Chondrocyte (in vitro differentiated cells): ENCODE results near the gene SPTSSA. TPM values are rescaled to one million over a fixed set of nuclear protein-coding genes. Genes with fewer than 3 reads are reported as not detected.

Experiments
- DNase-seq: peaks from one replicate; pipeline ENCODE4 v3.0.0; 2021; ENCODE audit warnings: mixed read lengths, low spot score
- H3K27ac Mint-ChIP-seq: one replicate; pipeline ENCODE4 v1.8.0; 2021; ENCODE audit warnings: mild to moderate bottlenecking, moderate library complexity, mixed read lengths; ENCODE audit not compliant: unreplicated experiment
- H3K27me3 Mint-ChIP-seq: 2 replicates; pipeline ENCODE4 v1.8.0; 2021; ENCODE audit warnings: low read depth, mixed read lengths
- H3K36me3 Mint-ChIP-seq: 2 replicates; pipeline ENCODE4 v1.8.0; 2021; ENCODE audit warnings: low read depth, mixed read lengths
- H3K4me1 Mint-ChIP-seq: 2 replicates; pipeline ENCODE4 v1.8.0; 2021; ENCODE audit warnings: low read depth, mild to moderate bottlenecking, mixed read lengths
- H3K4me3 Mint-ChIP-seq: one replicate; pipeline ENCODE4 v1.8.0; 2021; ENCODE audit warnings: mild to moderate bottlenecking, moderate library complexity, mixed read lengths; ENCODE audit not compliant: unreplicated experiment
- H3K9me3 Mint-ChIP-seq: 2 replicates; pipeline ENCODE4 v1.8.0; 2021; ENCODE audit warnings: low read depth, mixed read lengths
- CTCF ChIP-seq: fragments of 200-600 bp; sonication (generic); IDR thresholded peaks from 2 replicates; pipeline ENCODE4 v1.5.0; 2021; ENCODE audit warnings: antibody characterized with exemption, mild to moderate bottlenecking, moderate library complexity
- total RNA-seq: library from RNA; stranded (reverse); gene quantifications from 3 replicates; pipeline ENCODE4 v1.2.1, GENCODE V29; 2021

SPTSSA gene
- total RNA-seq, 1 donor from 2014 or later = 19.1 TPM

DNA sequence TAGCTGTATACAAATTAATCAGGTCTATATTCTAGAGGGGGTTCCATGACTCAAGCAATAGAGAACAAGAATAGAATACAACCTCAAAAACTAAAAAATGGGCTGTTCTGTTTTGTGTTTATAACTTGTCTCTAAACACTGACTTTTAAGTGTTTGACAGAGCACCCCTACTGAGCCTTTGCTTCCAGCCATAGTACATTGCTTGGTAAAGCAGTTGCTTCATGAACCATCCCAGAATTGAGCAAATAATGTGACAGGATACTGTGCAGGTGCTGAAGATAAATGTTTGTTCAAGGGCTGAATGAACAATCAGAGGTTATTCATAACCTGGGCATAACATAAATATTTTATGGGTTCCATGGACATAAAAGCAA is 11.5 kb downstream of the SPTSSA start:
- Mint-ChIP-seq H3K27ac (no peak overlapping the region), H3K36me3 (peaks cover 2% of the 10 kb centered on the region), H3K27me3 (no peaks in the 10 kb centered on the region), H3K9me3 (no peaks in the 10 kb centered on the region), H3K4me1 (peaks cover 10% of the 10 kb centered on the region), H3K4me3 (no peak overlapping the region)
- no peak for DNase-seq
- TF ChIP-seq CTCF = no peak

DNA sequence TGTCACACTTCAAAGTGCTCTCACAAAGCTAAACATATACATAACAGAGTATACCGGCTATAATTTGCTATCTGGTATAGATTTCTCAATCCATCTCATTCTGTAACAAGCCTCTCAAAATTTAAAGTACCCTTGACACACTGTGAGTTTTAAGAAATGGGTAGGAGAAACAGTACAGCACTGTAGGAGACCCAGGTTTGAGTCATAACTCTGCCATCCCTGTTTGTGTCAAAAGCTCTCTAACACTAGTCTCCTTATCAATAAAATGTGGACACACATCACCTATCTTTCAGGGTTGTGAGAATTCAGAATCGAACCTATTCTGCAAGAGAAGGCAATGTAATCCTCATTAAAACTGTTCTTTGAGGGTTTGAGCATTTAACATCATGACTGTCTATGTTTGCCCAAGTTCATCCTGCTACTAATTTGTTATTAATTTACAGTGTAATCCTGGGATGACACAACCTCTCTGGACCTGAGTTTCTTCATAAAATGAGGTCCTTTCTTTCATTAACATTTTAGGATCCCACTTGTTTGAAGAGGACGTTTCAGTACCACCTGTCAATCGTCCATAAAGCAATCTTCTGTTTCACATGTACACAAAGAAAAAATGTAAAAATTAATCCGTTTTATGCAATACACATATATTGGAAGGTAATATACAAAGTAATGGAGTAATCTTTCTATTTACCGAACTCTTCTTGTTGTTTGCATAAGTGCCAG is 12.1 kb downstream of the SPTSSA start:
- H3K27ac Mint-ChIP-seq = no peak overlapping the region
- H3K9me3 Mint-ChIP-seq = no peaks in the 10 kb centered on the region
- no peaks in the 10 kb centered on the region for H3K27me3 Mint-ChIP-seq
- peaks cover 2% of the 10 kb centered on the region for H3K36me3 Mint-ChIP-seq
- no peak overlapping the region for H3K4me3 Mint-ChIP-seq
- no peak for TF ChIP-seq CTCF
- peaks cover 10% of the 10 kb centered on the region for H3K4me1 Mint-ChIP-seq
- no peak for DNase-seq

GRCh38 chr14:34439090-34439489 is 22.9 kb downstream of the SPTSSA start:
- DNase-seq = no peak
- no peaks in the 10 kb centered on the region for H3K9me3 Mint-ChIP-seq
- H3K36me3 Mint-ChIP-seq = peaks cover 4% of the 10 kb centered on the region
- H3K4me1 Mint-ChIP-seq = peaks cover 48% of the 10 kb centered on the region
- no peaks in the 10 kb centered on the region for H3K27me3 Mint-ChIP-seq
- H3K27ac Mint-ChIP-seq = no peak overlapping the region
- H3K4me3 Mint-ChIP-seq = no peak overlapping the region
- TF ChIP-seq CTCF = no peak

- DNase-seq = no peak
- no peak for TF ChIP-seq CTCF
- Mint-ChIP-seq H3K4me1 (peaks cover 48% of the 10 kb centered on the region), H3K27me3 (no peaks in the 10 kb centered on the region), H3K36me3 (peaks cover 4% of the 10 kb centered on the region), H3K27ac (no peak overlapping the region), H3K9me3 (no peaks in the 10 kb centered on the region), H3K4me3 (no peak overlapping the region)
Measured at GRCh38 chr14:34438438-34438837, 23.6 kb downstream of the SPTSSA start.

DNA sequence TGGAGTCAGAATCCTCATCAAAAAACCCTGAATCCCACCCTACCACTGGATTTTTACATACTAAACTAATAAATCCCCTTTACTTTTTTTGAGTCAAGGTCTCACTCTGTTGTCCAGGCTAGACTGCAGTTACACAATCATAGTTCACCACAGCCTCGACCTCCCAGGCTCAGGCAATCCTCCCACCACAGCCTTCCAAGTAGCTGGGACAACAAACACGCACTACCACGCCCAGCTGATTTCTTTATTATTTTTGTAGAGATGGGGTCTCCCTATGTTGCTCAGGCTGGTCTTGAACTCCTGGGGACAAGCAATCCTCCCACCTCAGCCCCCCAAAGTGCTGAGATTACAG is 24.3 kb downstream of the SPTSSA start:
- H3K4me3 Mint-ChIP-seq = no peak overlapping the region
- H3K36me3 Mint-ChIP-seq = peaks cover 4% of the 10 kb centered on the region
- no peaks in the 10 kb centered on the region for H3K27me3 Mint-ChIP-seq
- H3K9me3 Mint-ChIP-seq = no peaks in the 10 kb centered on the region
- DNase-seq = no peak
- peaks cover 47% of the 10 kb centered on the region for H3K4me1 Mint-ChIP-seq
- no peak for TF ChIP-seq CTCF
- no peak overlapping the region for H3K27ac Mint-ChIP-seq
